GM10266 (cell line): ENCODE data around the gene GRAMD1C.
"Not testable (repeated sequence)": the region's sequence is repeated elsewhere in the genome, so short reads cannot be mapped to it uniquely, and the experiment has no call there.

ENCODE experiments used
- DNase-seq: peaks from one replicate; pipeline ENCODE4 v3.0.0; 2012; ENCODE audit errors: extremely low spot score
- TF ChIP-seq, protein P1 (sequence below): IDR thresholded peaks from 2 replicates; pipeline ENCODE4 v1.5.1; 2012; ENCODE audit warnings: mild to moderate bottlenecking, low read depth; ENCODE audit not compliant: control insufficient read depth, insufficient read depth; ENCODE audit errors: missing control alignments

Gene GRAMD1C

DNA sequence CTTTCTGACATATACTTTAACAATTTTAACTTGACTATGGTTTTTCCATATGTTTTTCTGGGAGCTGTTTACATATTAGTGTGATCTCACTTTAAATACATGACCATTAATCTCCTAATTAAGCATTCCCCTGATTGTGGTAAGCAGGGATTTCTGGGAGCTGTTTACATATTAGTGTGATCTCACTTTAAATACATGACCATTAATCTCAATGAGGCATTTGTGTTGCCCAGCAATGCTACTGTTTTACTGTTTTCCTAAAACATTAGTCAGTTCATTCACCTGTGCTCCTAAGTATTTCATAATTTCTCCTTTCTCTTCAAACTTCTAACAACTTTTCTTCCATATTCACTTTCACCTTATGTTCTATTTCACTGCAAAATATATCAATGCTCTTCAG is 3.6 kb upstream of the GRAMD1C start:
- DNase-seq, result no peak
- TF ChIP-seq, protein P1, sequence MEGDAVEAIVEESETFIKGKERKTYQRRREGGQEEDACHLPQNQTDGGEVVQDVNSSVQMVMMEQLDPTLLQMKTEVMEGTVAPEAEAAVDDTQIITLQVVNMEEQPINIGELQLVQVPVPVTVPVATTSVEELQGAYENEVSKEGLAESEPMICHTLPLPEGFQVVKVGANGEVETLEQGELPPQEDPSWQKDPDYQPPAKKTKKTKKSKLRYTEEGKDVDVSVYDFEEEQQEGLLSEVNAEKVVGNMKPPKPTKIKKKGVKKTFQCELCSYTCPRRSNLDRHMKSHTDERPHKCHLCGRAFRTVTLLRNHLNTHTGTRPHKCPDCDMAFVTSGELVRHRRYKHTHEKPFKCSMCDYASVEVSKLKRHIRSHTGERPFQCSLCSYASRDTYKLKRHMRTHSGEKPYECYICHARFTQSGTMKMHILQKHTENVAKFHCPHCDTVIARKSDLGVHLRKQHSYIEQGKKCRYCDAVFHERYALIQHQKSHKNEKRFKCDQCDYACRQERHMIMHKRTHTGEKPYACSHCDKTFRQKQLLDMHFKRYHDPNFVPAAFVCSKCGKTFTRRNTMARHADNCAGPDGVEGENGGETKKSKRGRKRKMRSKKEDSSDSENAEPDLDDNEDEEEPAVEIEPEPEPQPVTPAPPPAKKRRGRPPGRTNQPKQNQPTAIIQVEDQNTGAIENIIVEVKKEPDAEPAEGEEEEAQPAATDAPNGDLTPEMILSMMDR, result no peak

DNA sequence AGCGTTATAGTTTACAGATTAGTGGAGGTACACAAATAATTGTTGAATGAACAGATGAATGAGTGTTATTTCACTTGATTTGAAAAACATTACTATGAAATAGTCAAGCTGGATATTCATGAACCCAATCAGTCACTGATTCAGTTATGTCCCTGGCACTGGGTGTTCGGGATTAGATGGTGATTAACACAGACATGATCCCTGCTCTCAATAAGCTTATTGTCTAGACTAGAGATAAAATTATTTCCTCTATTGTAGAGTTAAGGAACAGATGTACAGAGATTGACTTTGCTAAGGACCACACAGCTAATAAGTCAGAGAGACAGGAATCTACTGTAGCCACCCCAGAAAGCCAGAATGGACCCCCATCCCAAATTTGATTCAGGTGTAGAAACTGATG is 963 bp downstream of the GRAMD1C start:
- TF ChIP-seq, protein P1, result no peak
- DNase-seq, result no peak

DNA sequence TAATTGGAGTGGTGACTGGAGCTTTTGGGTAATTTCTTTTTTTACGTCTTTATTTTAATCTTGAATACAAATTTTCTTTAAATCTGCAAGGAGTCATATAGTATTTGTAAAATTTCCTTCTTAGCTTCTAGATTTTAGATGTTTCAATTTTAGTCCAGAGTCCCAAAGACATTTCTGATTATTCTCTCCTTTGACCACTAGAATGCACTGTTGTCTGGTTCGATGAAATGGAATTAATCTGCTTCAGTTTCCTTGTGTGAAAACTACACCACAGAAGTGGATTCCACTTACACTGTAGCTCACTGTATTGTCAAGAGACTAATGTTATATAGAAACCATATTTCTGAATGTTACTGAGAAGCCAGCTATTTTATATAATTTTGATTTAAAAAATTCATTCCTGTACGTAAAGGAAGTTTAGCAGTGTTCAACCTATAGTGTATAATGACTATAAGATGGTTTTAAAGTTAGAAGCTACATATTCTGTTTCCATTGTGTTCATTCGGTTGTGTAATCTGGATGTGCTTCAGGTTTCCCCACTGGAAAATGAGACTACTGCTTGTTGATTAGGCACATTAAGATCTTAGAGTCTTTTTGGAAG is 6.1 kb downstream of the GRAMD1C start:
- DNase-seq, result peak; percentile 53
- TF ChIP-seq, protein P1, result peak; percentile 45

DNA sequence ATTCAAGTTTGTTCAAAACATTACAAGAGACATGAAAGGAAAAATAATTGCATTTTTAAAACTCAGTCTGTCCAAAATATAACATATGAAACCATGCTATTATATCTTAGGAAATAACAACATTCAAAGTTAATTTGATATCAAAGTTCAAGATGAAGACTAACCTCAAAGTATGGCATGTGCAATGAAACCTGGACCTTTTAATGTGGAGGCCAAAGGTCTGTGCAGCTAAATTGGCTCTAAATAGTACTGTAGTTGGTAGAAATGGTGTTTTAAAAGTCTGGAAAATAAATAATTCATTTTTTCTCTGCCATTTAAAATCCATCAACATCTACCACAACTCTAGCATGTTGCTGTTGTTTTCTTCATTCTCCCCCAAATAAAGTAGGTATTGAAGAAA is 8.7 kb downstream of the GRAMD1C start:
- DNase-seq, result no peak
- TF ChIP-seq, protein P1, result no peak

DNA sequence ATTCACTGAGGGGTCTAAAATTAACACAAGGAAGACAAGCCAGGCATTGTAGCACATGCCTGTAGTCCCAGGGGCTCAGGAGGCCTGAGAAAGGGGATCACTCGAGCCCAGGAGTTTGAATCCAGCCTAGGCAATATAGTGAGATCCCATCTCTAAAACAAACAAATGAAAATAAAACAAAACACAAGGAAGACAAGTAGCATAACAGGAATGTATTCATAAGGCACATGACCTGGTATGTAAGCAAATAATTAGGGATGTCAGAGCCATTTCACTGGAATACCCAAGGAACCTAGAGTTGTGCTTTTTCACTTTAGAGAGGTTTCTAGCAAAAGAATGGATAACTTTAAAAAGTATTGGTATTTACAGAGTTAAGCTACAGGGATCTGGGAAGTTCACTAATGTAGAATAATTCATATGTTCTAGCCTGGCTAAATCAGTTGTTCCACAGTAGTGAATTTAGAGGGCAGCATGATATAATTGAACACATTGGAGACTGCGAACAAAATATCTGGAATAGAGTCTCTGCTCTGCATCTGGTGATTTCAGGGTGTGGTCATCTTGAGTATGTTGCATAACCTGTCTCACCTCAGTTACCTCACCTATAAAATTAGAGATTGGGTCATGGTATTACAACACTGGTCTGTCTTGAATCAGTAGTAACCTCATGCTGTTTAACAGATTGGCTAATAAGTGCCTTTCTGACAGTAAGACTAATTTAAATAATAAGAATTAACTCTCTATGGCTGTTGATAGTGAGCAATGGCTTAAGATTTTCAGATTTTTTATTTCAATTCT is 9.3 kb downstream of the GRAMD1C start:
- TF ChIP-seq, protein P1, result no peak

DNA sequence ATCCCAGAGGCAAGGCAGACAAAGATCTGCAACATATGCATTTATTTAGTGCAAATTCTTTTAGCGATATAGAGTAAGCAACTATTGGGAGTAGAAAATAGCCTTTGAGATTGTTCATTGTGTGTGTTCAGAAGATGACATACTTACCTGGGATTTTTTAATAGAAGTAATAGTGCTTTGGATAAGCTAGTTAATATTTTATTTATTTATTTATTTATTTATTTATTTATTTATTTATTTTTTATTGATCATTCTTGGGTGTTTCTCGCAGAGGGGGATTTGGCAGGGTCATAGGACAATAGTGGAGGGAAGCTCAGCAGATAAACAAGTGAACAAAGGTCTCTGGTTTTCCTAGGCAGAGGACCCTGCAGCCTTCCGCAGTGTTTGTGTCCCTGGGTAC is 10.5 kb downstream of the GRAMD1C start:
- not testable (repeated sequence) for DNase-seq

More for the DNA sequence above, 9.3 kb downstream of the GRAMD1C start:
- no peak for DNase-seq

DNA sequence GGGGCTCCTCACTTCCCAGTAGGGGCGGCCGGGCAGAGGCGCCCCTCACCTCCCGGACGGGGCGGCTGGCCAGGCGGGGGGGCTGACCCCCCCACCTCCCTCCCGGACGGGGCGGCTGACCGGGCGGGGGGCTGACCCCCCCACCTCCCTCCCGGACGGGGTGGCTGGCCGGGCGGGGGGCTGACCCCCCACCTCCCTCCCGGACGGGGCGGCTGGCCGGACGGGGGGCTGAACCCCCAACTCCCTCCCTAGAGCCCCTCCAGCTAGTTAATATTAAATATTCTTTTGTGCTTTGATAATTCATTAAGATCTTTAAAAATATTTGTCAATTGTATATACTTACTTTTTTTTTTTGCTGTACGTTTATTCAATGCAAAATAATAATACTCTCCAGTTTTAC is 11.3 kb downstream of the GRAMD1C start:
- DNase-seq, result not testable (repeated sequence)

DNA sequence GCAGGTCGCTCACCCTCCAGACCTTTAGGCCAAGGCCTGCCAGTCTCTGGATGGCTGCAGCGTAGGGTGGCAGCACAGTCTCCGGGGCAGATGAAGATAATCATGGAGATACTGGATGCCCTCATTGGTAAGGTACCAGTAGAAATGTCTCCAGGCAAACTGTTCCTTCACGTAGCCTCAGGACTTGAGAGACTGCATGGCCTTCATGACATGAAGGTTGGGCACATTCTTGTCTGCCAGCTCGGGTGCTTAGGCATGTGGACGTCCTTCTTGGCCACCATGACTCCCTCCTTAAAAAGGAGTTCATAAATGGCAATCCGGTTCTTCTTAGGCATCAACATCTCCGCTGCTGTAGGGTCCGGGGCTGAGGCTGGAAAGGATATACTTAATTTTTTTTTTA is 11.8 kb downstream of the GRAMD1C start:
- not testable (repeated sequence) for DNase-seq

DNA sequence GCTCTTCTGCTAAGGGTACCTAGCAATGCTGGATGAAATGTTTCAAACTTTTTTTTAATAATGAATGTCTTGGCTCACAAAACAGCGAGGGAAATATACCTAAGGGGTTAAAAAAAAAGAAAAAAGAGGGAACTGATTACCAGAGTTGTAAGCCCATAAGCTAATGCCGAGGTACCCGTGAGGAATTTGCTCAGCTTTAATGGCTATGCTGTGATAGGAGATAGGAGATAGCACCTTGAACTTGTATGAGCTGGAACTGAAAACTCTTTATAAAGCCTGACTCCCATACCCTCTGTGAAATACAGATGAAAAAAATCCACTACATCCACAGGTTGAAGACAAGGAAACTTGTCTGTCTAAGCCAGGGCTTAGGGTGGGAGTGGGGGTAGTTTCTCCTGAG is 13.9 kb downstream of the GRAMD1C start:
- DNase-seq, result no peak
- TF ChIP-seq, protein P1, result no peak
